ENCODE measurements around the gene PDE6A. TPM values are rescaled to one million over a fixed set of nuclear protein-coding genes. Genes with fewer than 3 reads are reported as not detected.

PDE6A gene
- total RNA-seq, 6 experiments from 2014 or later: not detected

DNA sequence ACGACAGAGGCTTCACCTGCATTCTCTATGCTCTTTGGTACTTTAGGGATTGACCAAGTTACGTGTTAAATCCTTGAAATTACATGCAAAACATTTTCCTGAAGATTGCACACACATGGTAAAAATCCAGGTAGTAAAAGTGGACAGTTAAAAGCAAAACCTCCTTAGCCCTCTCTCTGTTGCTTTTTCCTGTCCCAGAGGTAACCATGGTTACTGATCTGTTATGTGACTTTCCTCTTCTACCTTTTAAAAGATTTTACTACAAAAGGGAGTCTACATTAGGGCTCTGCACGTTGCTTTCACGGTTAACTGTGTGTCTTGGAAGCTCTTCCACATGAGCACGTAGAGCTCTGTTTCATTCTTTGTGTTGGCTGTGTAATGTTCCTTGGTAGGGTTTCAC, 117.5 kb downstream of the PDE6A start:
- no peak overlapping the region for H3K27ac Mint-ChIP-seq
- H3K4me3 Mint-ChIP-seq: no peak overlapping the region

DNA sequence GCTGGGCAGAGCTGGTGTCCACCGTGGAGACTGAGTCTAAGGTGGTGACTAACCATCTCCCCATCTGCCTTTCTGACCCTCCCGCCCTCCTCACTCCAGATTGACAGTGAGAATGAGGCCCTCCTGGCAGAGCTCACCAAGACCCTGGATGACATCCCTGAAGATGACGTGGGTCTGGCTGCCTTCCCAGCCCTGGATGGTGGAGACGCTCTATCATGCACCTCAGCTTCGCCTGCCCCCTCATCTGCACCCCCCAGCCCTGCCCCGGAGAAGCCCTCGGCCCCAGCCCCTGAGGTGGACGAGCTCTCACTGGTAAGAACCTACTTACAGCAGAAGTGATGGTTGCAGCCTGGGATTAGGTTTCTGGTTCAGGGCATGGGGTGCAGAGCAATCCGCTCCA, 118.0 kb downstream of the PDE6A start:
- Mint-ChIP-seq H3K36me3 (ENCODE audit: low read depth) (no peaks in the 10 kb centered on the region), H3K4me1 (ENCODE audit: low read depth) (peaks cover 14% of the 10 kb centered on the region), H3K9me3 (no peaks in the 10 kb centered on the region), H3K27ac (no peak overlapping the region), H3K27me3 (ENCODE audit: insufficient read depth) (peaks cover 17% of the 10 kb centered on the region), H3K4me3 (no peak overlapping the region)
- TF ChIP-seq, protein P1, sequence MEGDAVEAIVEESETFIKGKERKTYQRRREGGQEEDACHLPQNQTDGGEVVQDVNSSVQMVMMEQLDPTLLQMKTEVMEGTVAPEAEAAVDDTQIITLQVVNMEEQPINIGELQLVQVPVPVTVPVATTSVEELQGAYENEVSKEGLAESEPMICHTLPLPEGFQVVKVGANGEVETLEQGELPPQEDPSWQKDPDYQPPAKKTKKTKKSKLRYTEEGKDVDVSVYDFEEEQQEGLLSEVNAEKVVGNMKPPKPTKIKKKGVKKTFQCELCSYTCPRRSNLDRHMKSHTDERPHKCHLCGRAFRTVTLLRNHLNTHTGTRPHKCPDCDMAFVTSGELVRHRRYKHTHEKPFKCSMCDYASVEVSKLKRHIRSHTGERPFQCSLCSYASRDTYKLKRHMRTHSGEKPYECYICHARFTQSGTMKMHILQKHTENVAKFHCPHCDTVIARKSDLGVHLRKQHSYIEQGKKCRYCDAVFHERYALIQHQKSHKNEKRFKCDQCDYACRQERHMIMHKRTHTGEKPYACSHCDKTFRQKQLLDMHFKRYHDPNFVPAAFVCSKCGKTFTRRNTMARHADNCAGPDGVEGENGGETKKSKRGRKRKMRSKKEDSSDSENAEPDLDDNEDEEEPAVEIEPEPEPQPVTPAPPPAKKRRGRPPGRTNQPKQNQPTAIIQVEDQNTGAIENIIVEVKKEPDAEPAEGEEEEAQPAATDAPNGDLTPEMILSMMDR (IDR thresholded peaks at IDR 0.05): no peak
- no peak for DNase-seq

More for the DNA sequence above, 117.5 kb downstream of the PDE6A start:
- Mint-ChIP-seq H3K36me3 (ENCODE audit: low read depth) (no peaks in the 10 kb centered on the region), H3K27me3 (ENCODE audit: insufficient read depth) (peaks cover 17% of the 10 kb centered on the region), H3K9me3 (no peaks in the 10 kb centered on the region), H3K4me1 (ENCODE audit: low read depth) (peaks cover 14% of the 10 kb centered on the region)
- TF ChIP-seq, protein P1 (IDR thresholded peaks at IDR 0.05): no peak
- no peak for DNase-seq

DNA sequence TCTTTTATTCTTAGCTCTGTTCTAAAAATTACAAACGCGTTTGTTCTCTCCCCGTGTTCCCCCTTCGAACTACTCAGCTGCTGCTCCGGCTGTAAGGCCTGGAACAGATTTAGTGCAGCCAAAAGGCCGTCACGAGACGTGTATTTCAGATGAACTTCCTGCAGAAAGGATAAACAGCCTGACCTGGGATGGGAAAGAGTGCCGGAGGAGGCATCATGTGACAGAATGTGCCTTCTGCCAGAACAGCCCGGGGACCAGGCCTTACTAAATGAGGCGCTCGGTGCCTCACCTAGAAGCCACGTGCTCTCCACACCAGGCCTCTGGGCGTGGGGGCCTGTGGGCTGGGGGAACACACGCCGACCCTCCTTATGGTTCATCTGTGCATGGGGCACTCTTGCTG, 119.7 kb downstream of the PDE6A start:
- peaks cover 14% of the 10 kb centered on the region for H3K4me1 Mint-ChIP-seq (ENCODE audit: low read depth)
- DNase-seq: no peak
- no peaks in the 10 kb centered on the region for H3K9me3 Mint-ChIP-seq
- TF ChIP-seq, protein P1 (IDR thresholded peaks at IDR 0.05): no peak
- H3K27me3 Mint-ChIP-seq (ENCODE audit: insufficient read depth): peaks cover 11% of the 10 kb centered on the region
- H3K4me3 Mint-ChIP-seq: no peak overlapping the region
- H3K27ac Mint-ChIP-seq: no peak overlapping the region
- no peaks in the 10 kb centered on the region for H3K36me3 Mint-ChIP-seq (ENCODE audit: low read depth)

DNA sequence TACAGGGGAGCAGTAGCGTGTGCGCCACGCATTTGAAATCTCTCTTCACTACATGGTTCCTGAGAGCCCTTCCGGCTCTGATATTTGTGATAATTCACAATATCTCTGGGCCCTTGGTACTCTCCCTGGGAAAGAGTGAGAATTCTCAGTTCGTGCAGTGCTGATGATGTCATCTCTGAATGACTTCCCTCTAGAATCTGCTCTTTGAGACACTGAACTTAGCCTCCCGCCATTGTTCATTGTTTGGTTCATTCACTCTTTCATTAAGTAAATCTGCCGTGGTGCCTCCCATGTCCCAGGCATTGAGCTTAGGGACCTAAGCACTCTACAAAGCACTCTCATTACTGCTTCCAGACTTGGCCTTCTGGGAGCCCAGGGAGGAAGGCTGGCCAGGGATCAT, 120.5 kb downstream of the PDE6A start:
- H3K9me3 Mint-ChIP-seq: no peaks in the 10 kb centered on the region
- H3K27ac Mint-ChIP-seq: no peak overlapping the region
- no peak for DNase-seq
- H3K4me3 Mint-ChIP-seq: no peak overlapping the region
- H3K36me3 Mint-ChIP-seq (ENCODE audit: low read depth): no peaks in the 10 kb centered on the region
- TF ChIP-seq, protein P1 (IDR thresholded peaks at IDR 0.05): no peak
- peaks cover 11% of the 10 kb centered on the region for H3K27me3 Mint-ChIP-seq (ENCODE audit: insufficient read depth)
- peaks cover 14% of the 10 kb centered on the region for H3K4me1 Mint-ChIP-seq (ENCODE audit: low read depth)

DNA sequence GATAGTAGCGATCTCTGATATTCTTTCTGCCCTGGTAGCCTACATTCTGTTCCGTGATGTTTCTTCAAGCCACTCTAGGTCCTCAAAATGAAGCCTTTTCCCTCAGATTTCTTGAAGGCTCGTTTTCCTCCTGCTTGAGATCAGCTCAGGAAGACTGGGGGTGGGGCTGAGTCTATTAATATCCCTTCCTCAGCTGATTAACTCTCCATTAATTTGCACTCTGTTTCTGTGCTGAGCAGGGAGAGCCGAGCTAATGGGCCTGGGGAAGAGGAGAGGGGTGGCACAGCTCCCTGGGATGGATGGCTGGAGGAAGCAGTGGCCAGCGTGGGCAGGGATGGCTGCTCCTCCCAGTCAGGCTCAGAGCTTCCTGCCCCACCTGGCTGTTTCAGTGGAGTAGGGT, 121.2 kb downstream of the PDE6A start:
- Mint-ChIP-seq H3K4me1 (ENCODE audit: low read depth) (peaks cover 8% of the 10 kb centered on the region), H3K27ac (no peak overlapping the region), H3K9me3 (no peaks in the 10 kb centered on the region), H3K36me3 (ENCODE audit: low read depth) (no peaks in the 10 kb centered on the region), H3K4me3 (no peak overlapping the region), H3K27me3 (ENCODE audit: insufficient read depth) (peaks cover 11% of the 10 kb centered on the region)
- DNase-seq: no peak
- TF ChIP-seq, protein P1 (IDR thresholded peaks at IDR 0.05): no peak

DNA sequence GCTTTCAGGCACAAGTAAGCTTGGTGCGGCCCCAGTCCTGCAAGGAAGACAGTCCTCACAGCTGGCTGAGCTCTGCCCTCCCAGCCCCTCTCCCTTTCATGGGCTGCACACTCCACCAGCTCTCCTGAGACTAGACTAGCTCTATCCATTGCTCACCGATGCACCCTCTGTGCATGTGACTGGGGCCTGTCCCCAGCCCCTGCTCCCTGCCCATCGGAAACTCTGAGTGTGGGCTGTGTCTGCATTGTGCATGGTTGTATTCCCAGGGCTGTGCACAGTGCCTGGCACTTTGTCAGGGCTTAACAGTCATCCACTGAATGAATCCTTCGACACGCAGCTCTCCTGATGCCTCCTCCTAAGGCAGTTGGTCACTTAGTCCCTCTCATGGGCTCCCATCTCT, 122.3 kb downstream of the PDE6A start:
- Mint-ChIP-seq H3K36me3 (ENCODE audit: low read depth) (no peaks in the 10 kb centered on the region), H3K27ac (no peak overlapping the region), H3K4me1 (ENCODE audit: low read depth) (peaks cover 7% of the 10 kb centered on the region; the same call in 1 of the 2 replicates), H3K9me3 (no peaks in the 10 kb centered on the region), H3K27me3 (ENCODE audit: insufficient read depth) (peaks cover 12% of the 10 kb centered on the region), H3K4me3 (no peak overlapping the region)
- TF ChIP-seq, protein P1 (IDR thresholded peaks at IDR 0.05): no peak
- DNase-seq: no peak

Measured in HFFc6 (cell line).